Neuronal stem cell (in vitro differentiated cells): ENCODE data around the gene GIPR. TPM values are rescaled to one million over a fixed set of nuclear protein-coding genes. Genes with fewer than 3 reads are reported as not detected.
A peak's percentile ranks its signal among the peaks of the same experiment; 100 is the strongest.

Experiments
- DNase-seq: peaks from one replicate; pipeline ENCODE4 v3.0.0-alpha.2; 2013; ENCODE audit warnings: low spot score
- H2AFZ ChIP-seq: one replicate; pipeline ENCODE4 v1.6.1; 2013; ENCODE audit warnings: mild to moderate bottlenecking, low read length, inconsistent platforms
- H2AK5ac ChIP-seq: 2 replicates; pipeline ENCODE4 v1.6.1; 2013; ENCODE audit warnings: low read depth, mild to moderate bottlenecking, inconsistent platforms, low read length, moderate library complexity, mixed read lengths
- H2BK120ac ChIP-seq: 2 replicates; pipeline ENCODE4 v1.6.1; 2013; ENCODE audit warnings: low read depth, mild to moderate bottlenecking, inconsistent platforms, low read length, moderate library complexity, mixed read lengths
- H2BK12ac ChIP-seq: one replicate; pipeline ENCODE4 v1.6.1; 2013; ENCODE audit warnings: low read length, inconsistent platforms
- H2BK15ac ChIP-seq: 2 replicates; pipeline ENCODE4 v1.6.1; 2013; ENCODE audit warnings: mild to moderate bottlenecking, low read length, inconsistent platforms, mixed read lengths
- H2BK5ac ChIP-seq: one replicate; pipeline ENCODE4 v1.6.1; 2013; ENCODE audit warnings: inconsistent platforms, mild to moderate bottlenecking, low read length, moderate library complexity
- H3K14ac ChIP-seq: one replicate; pipeline ENCODE4 v1.6.1; 2013; ENCODE audit warnings: low read length, inconsistent platforms
- H3K18ac ChIP-seq: 2 replicates; pipeline ENCODE4 v1.6.1; 2013; ENCODE audit warnings: low read length, inconsistent platforms
- H3K23ac ChIP-seq: 2 replicates; pipeline ENCODE4 v1.6.1; 2013; ENCODE audit warnings: low read depth, mild to moderate bottlenecking, mixed read lengths, low read length, inconsistent platforms; ENCODE audit not compliant: poor library complexity
- H3K27ac ChIP-seq: replicated peaks from 3 replicates; pipeline ENCODE4 v1.5.1; 2013; ENCODE audit warnings: low read length, inconsistent platforms
- H3K27me3 ChIP-seq, 3 experiments: 2 replicates each; pipeline ENCODE4 v1.6.1; 2013; ENCODE audit warnings: low read length in 3 of 3, mild to moderate bottlenecking in 2 of 3, inconsistent platforms in 1 of 3, low read depth in 1 of 3, mixed read lengths in 1 of 3, moderate library complexity in 1 of 3; ENCODE audit not compliant: control insufficient read depth in 3 of 3, insufficient read depth in 3 of 3
- H3K36me3 ChIP-seq, 2 donors: replicated peaks in 1 of 2; 2 replicates each; pipeline ENCODE4 v1.6.1; 2013; ENCODE audit warnings: low read length in 2 of 2; ENCODE audit not compliant: control insufficient read depth in 2 of 2, insufficient read depth in 2 of 2
- H3K4ac ChIP-seq: 2 replicates; pipeline ENCODE4 v1.6.1; 2013; ENCODE audit warnings: inconsistent platforms, mild to moderate bottlenecking, low read length, moderate library complexity
- H3K4me1 ChIP-seq, 2 donors: 1 replicate in 1 of 2; 2 replicates in 1 of 2; pipeline ENCODE4 v1.6.1; 2013; ENCODE audit warnings: low read length in 2 of 2, low read depth in 1 of 2; ENCODE audit not compliant: control insufficient read depth in 2 of 2, insufficient read depth in 1 of 2
- H3K4me2 ChIP-seq: one replicate; pipeline ENCODE4 v1.6.1; 2013; ENCODE audit warnings: mild to moderate bottlenecking, low read length, inconsistent platforms; ENCODE audit not compliant: insufficient read depth, poor library complexity, severe bottlenecking
- H3K4me3 ChIP-seq, 2 donors: 2 replicates each; pipeline ENCODE4 v1.5.1; 2013; ENCODE audit warnings: low read length in 2 of 2, mild to moderate bottlenecking in 2 of 2, inconsistent platforms in 1 of 2, moderate library complexity in 1 of 2
- H3K79me1 ChIP-seq: one replicate; pipeline ENCODE4 v1.6.1; 2013; ENCODE audit warnings: low read depth, mild to moderate bottlenecking, inconsistent platforms, low read length, moderate library complexity
- H3K9ac ChIP-seq: one replicate; pipeline ENCODE4 v1.6.1; 2013; ENCODE audit warnings: mild to moderate bottlenecking, low read depth, low read length, inconsistent platforms; ENCODE audit not compliant: poor library complexity
- H3K9me3 ChIP-seq, 2 donors: replicated peaks in 1 of 2; 2 replicates each; pipeline versions ENCODE3 to v1.6.1; 2013; ENCODE audit warnings: low read length in 2 of 2, mild to moderate bottlenecking in 2 of 2, inconsistent platforms in 1 of 2, low read depth in 1 of 2, mixed read lengths in 1 of 2, moderate library complexity in 1 of 2; ENCODE audit not compliant: control insufficient read depth in 2 of 2, insufficient read depth in 1 of 2
- H4K8ac ChIP-seq: one replicate; pipeline ENCODE4 v1.6.1; 2013; ENCODE audit warnings: low read depth, mild to moderate bottlenecking, inconsistent platforms, low read length, moderate library complexity
- H4K91ac ChIP-seq: one replicate; pipeline ENCODE4 v1.6.1; 2013; ENCODE audit warnings: low read length, low read depth, mild to moderate bottlenecking, inconsistent platforms; ENCODE audit not compliant: poor library complexity
- WGBS, 2 donors: extraction: QIAGEN DNeasy Blood & Tissue Kit; methylation state at CpG; one replicate each; pipeline ENCODE4 v1.1.7; 2013; ENCODE audit warnings: missing lambda C conversion rate in 2 of 2, mixed read lengths in 1 of 2; ENCODE audit not compliant: insufficient read length in 2 of 2, insufficient replicate concordance in 1 of 2; ENCODE audit errors: extremely low coverage in 2 of 2; 5-methylcytosine and 5-hydroxymethylcytosine counted together
- small RNA-seq: library from polyadenylated mRNA; stranded (forward); fragments of <200 nt; extraction: miRNeasy Mini kit (QIAGEN cat#:217004); gene quantifications from one replicate; pipeline ENCODE3, GENCODE V24; 2013; ENCODE audit not compliant: insufficient read depth

Gene GIPR

DNA sequence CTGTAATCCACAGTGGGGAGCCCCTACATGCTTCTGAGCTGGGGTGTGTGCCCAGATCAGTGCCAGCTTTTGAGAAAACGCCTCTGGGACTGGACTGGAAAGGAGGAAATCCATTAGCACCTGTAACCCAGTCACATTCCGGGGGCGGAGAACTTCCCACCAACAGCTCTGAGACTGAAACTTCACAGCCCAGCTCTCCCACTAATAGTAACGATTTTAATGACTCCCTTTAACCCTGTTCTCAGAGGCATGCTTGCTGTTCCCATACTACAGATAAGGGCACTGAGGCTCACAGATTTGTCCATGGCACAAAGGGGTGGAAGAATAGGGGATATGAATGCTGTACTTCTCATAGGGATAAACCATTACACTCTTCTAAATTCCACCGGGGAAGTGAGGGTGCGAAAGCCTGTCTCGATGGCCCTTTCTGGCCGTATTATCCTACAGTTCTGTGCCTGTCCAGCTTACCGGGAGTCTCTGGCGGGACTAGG, 61.8 kb downstream of the GIPR start:
- no peak overlapping the region for H3K27ac ChIP-seq
- no peak overlapping the region for H2BK5ac ChIP-seq
- H4K8ac ChIP-seq = no peak overlapping the region

DNA sequence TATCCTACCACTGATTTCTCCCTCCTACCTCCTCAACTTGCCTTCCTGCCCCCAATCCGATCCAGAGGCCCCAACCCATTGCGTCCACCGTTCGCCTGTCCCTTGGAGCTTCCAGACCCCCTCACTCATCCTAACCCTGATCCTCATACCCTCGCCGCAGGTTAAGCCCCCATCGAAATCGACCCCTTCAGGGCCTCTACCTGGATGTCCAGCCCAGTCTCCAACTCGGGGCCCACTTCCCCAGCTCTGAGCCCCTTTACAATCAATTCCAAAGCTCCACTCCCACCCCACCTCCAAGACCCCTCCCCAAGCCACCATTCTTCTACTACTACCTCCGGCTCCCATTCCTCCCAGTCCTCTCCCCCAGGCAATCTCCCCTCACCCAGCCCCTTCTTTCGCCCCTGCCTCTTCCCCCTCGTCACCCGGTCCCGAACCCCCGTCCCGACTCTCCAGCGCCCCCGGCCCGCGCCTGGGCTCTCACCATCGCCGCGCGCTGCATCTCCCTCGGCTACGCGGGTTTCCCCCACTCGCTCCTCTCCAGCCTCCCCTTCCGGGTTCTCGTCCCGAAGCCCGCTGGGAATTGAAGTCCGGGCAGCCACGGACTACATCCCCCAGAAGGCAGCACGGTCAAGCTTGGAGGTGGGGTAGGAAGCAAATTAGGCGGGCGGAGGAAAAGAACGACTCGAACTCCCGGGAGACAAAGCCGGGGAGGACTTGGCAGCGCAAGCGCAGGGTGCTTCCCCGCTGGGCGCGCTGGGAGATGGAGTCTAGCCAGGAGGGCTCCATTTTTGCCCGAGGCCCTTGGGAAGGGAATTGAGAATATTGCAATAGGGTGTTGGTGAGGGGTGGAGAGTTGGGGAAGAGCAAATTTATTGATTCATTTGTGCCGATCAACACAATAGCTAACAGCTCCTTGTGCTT, 62.6 kb downstream of the GIPR start, which contains the start of gene FBXO46:
Gene FBXO46, minus strand, starts transcription at position 529 of the 921 bp plus-strand sequence. CDS start 17,401 bp downstream, outside the sequence.
- no peak within 1 kb of the TSS for H3K4ac ChIP-seq
- no CpG with 5 or more reads among the region's 48 CpGs for WGBS, 2 donors
- H2BK12ac ChIP-seq = peak within 1 kb of the TSS; percentile 10
- peak within 1 kb of the TSS; percentile 74 for H3K4me2 ChIP-seq
- no peak within 1 kb of the TSS for H4K91ac ChIP-seq
- peak within 1 kb of the TSS; percentile 98 for H2AK5ac ChIP-seq
- peak within 1 kb of the TSS; percentile 75 for H3K14ac ChIP-seq
- H3K9me3 ChIP-seq = no peaks in the 10 kb centered on the region
- H2AFZ ChIP-seq = peak within 1 kb of the TSS; percentile 85
- peak within 1 kb of the TSS; percentile 26 for H2BK15ac ChIP-seq
- H3K4me1 ChIP-seq = peaks cover 0 to 7% of the 10 kb centered on the region in 2 donors
- peak within 1 kb of the TSS; percentile 9 for H3K27ac ChIP-seq
- peak within 1 kb of the TSS; percentile 50 for H3K18ac ChIP-seq
- H3K23ac ChIP-seq = peak within 1 kb of the TSS; percentile 97
- peak within 1 kb of the TSS; percentile 83 for H2BK120ac ChIP-seq
- H4K8ac ChIP-seq = no peak within 1 kb of the TSS
- H2BK5ac ChIP-seq = peak within 1 kb of the TSS; percentile 71
- peak within 1 kb of the TSS; percentile 89 for H3K9ac ChIP-seq
- no peaks in the 10 kb centered on the region for H3K79me1 ChIP-seq
- peak within 1 kb of the TSS; percentile 74 to 93 for H3K4me3 ChIP-seq
- peak; percentile 94 for DNase-seq
- no peaks in the 10 kb centered on the region for H3K27me3 ChIP-seq
- peaks cover 0 to 5% of the 10 kb centered on the region in 2 donors for H3K36me3 ChIP-seq

More for the DNA sequence above, 61.8 kb downstream of the GIPR start:
- H2BK120ac ChIP-seq = peak overlapping the region; percentile 83
- WGBS, 2 donors = no CpG with 5 or more reads among the region's 10 CpGs
- no peak overlapping the region for H3K23ac ChIP-seq
- H2BK15ac ChIP-seq = no peak overlapping the region
- DNase-seq = no peak
- no peaks in the 10 kb centered on the region for H3K27me3 ChIP-seq
- peak overlapping the region; percentile 85 for H2AFZ ChIP-seq
- peak overlapping the region; percentile 50 for H3K18ac ChIP-seq
- peaks cover 2% of the 10 kb centered on the region for H3K79me1 ChIP-seq
- H3K4ac ChIP-seq = no peak overlapping the region
- H3K9me3 ChIP-seq = no peaks in the 10 kb centered on the region
- H3K4me1 ChIP-seq = peaks cover 0 to 7% of the 10 kb centered on the region in 2 donors
- H2BK12ac ChIP-seq = no peak overlapping the region
- H3K9ac ChIP-seq = peak overlapping the region; percentile 89
- no peak overlapping the region for H3K14ac ChIP-seq
- peak overlapping the region; percentile 74 to 93 for H3K4me3 ChIP-seq
- no peak overlapping the region for H4K91ac ChIP-seq
- H3K36me3 ChIP-seq = peaks cover 0 to 11% of the 10 kb centered on the region in 2 donors
- peak overlapping the region; percentile 74 for H3K4me2 ChIP-seq
- peak overlapping the region; percentile 98 for H2AK5ac ChIP-seq

Small RNAs within 50 kb of the gene (small RNA-seq; reads per million reads assigned to genes)
- gene MIR642A = not detected
- not detected for gene RN7SL836P
